GM18508 (cell line): ENCODE data around the gene HHAT.
"Not testable (repeated sequence)": the region's sequence is repeated elsewhere in the genome, so short reads cannot be mapped to it uniquely, and the experiment has no call there.

Experiments
- ATAC-seq: cut with Tn5 transposase; IDR thresholded peaks from one replicate; pipeline ENCODE4 v1.9.1; 2021; ENCODE audit warnings: moderate number of reproducible peaks; ENCODE audit not compliant: insufficient read depth, unreplicated experiment

HHAT gene

DNA sequence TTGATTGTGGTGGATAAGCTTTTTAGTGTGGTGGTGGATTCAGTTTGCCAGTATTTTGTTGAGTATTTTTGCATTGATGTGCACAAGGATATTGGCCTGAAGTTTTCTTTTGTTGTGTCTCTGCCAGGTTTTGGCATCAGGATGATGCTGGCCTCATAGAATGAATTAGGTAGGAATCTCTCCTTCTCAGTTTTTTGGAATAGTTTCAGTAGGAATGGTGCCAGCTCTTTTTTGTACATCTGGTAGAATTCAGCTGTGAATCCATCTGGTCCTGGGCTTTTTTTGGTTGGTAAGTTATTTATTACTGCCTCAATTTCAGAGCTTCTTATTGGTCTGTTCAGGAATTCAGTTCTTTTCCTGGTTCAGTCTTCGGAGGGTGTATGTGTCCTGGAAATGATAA is 98.0 kb downstream of the HHAT start:
- ATAC-seq, result not testable (repeated sequence)

GRCh38 chr1:210428696-210429095 is 100.0 kb downstream of the HHAT start:
- ATAC-seq, result no peak

- no peak for ATAC-seq
Observed at GRCh38 chr1:210434223-210434622, 105.5 kb downstream of the HHAT start.

- ATAC-seq, result no peak
Observed at GRCh38 chr1:210437111-210437510, 108.4 kb downstream of the HHAT start.

- ATAC-seq, result no peak
Observed at GRCh38 chr1:210437781-210438180, 109.1 kb downstream of the HHAT start.

DNA sequence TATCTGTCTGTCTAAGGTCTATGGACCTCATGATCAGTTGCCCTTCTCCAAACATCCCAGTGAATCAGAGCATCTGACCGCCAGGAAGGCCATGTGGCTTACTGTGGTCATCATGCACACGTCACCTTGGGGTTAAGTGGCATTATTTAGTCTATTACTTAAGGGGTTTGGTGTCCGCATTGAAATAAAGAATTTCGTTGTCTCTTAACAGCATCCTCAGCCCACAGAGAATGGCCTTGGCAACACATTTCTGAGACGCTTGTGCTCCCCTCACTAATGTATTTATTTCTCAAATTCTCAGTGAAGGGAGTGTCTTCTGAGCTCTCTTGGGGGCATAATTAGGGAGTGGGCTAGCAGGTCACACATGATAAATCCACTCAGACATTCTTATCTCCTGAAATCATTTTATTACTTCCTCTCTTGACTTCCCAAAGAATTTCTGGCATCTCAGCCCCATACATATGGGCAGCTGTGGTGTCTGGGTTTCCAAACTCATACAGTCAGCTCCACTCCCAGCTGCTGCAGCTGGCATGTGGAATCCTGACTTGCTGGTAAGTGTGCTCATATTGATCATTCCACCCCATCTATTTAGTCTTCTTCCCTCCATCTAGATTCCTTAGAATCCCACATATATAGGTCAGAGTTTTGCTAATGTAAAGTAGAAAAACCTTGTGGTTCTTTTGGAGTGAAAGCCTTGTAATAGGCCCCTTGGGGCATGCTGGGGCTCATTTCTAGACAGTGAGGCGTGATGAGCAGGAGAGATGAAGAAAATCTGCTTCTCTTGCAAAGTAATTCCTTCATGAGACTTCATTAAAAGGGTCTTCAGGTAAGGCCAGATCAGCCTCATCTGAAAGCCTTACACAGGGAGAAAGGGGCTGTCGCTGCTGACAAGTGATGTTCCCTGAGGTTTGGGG is 110.5 kb downstream of the HHAT start:
- no peak for ATAC-seq

GRCh38 chr1:210440081-210440480 is 111.4 kb downstream of the HHAT start:
- no peak for ATAC-seq

GRCh38 chr1:210441028-210441427 is 112.3 kb downstream of the HHAT start:
- no peak for ATAC-seq

GRCh38 chr1:210445485-210445884 is 116.8 kb downstream of the HHAT start:
- ATAC-seq, result no peak

GRCh38 chr1:210445931-210446330 is 117.2 kb downstream of the HHAT start:
- ATAC-seq, result no peak

- peak; percentile 54 for ATAC-seq
Observed at GRCh38 chr1:210446479-210446878, 117.8 kb downstream of the HHAT start.

- ATAC-seq, result no peak
Observed at GRCh38 chr1:210447456-210448057, 118.9 kb downstream of the HHAT start.

- ATAC-seq, result peak; percentile 52
Observed at GRCh38 chr1:210448297-210448892, 119.7 kb downstream of the HHAT start.

DNA sequence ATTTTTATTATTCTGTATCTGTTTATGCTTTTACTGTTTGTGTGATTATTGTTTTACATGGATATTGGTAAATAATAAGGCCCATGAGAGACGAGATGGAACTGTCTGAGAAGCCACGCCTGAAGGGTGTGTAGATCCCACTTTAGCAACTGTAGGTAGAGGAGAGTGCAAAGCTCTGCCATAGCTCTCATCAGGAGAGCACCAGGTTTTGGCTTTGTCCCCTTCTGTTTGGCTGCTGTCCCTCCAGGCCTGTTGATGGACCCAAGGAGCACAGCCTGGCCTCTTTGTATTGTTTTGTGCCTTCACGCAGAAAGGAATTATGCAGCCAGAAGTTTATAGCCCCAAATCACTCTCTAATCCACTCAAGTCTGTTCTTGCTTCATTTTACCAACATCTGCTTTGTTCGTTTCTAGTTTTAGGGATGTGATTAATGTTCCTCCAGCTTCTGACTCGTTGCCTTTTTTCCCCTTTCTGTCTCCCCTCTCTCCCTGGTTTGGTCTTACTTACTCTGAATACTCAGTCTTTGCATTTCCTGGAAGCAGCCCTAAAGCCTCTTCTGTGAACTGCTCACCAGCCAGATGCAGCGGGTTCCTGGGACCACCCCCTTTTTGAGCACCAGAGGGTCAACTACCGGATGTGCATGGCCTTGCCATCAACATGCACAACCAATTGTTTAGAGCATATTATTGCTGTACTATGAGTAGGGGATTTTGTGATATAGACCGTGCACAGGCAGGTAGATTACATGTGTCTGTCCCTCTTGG is 127.3 kb downstream of the HHAT start:
- no peak for ATAC-seq

- ATAC-seq, result no peak
Observed at GRCh38 chr1:210456731-210457255, 128.1 kb downstream of the HHAT start.

- ATAC-seq, result no peak
Observed at GRCh38 chr1:210457568-210457967, 128.9 kb downstream of the HHAT start.

GRCh38 chr1:210464519-210465039 is 135.9 kb downstream of the HHAT start:
- peak; percentile 55 for ATAC-seq

DNA sequence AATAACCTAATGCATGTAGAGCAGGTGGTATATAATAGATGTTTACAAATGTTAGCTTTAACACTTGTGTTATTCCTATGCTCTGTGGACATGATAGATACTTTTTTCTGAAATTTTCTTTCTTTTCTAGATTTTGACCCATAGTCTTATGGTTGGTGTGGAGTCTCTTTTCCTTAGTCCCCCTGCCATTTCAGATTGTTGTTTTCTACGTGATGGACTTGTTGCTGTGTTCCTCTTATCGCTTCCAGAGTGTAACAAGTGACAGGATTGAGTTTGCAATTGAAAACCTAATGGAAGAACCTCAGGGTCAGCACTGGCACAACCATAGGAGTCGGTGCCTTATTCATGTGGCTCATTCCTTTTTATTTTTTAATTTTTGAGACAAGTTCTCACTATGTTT is 136.4 kb downstream of the HHAT start:
- ATAC-seq, result no peak

DNA sequence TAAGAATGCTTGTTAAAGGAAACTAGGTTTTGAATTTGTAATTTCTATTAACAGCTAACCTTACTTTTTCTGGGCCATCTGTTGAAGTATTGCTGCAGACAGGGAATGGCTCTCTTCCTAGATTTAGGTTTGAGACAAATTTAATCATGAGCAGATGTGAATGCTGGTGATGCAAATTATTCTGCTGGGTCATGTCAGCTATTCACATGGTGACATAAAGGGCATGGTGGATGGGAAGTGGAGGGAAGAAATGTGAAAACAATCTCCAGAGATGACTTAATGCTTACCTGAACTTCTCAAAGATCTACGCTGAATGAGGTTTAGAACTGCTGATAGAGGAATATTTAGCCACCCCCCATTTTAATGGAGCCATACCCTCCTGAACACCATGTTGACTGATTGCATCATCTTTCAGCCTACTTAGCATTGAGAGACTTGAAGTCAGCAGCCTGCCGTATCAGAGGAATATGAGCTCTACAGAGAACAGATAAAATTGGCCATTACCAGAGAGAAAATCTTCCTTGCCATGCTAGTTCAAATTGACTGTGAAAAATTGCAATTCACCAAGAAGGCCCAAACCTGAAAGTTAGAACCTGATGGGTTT is 138.8 kb downstream of the HHAT start:
- ATAC-seq, result no peak

DNA sequence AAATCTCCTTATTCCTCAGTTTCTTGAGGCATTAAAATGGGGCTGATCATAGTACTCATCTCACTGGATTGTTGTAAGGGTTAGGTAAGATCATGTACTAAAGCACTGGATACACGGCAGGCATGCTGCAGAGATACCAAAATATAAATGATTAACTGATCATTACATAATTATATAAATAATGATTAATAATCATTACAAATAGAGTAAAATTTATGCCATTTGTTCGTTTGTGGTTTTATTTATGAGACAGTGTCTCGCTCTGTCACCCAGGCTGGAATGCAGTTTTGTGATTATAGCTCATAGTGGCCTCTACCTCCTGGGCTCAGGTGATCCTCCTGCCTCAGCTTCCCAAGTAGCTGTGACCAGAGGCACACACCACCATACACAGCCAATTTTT is 140.7 kb downstream of the HHAT start:
- ATAC-seq, result no peak
